Fibroblast of lung (primary cell): ENCODE data around the gene LDLRAD1. TPM values are rescaled to one million over a fixed set of nuclear protein-coding genes. Genes with fewer than 3 reads are reported as not detected.

Experiments
- DNase-seq, 2 donors: peaks; one replicate each; pipeline versions ENCODE4 v3.0.0 to v3.0.0-alpha.2; 2010; ENCODE audit warnings: low read depth in 2 of 2
- H2AFZ ChIP-seq: 2 replicates; pipeline ENCODE4 v1.5.1; 2012; ENCODE audit warnings: low read length, control low read depth, inconsistent platforms
- H3K27ac ChIP-seq: 2 replicates; pipeline ENCODE4 v1.5.1; 2011; ENCODE audit warnings: low read length, control low read depth; ENCODE audit not compliant: insufficient read depth
- H3K27me3 ChIP-seq: 2 replicates; pipeline ENCODE4 v1.5.1; 2011; ENCODE audit warnings: mild to moderate bottlenecking, low read length; ENCODE audit not compliant: control insufficient read depth, insufficient read depth
- H3K36me3 ChIP-seq: 2 replicates; pipeline ENCODE4 v1.5.1; 2011; ENCODE audit warnings: low read length; ENCODE audit not compliant: control insufficient read depth, insufficient read depth
- H3K4me1 ChIP-seq: 2 replicates; pipeline ENCODE4 v1.5.1; 2011; ENCODE audit warnings: low read length; ENCODE audit not compliant: control insufficient read depth, insufficient read depth; ENCODE audit errors: extremely low read depth
- H3K4me2 ChIP-seq: 2 replicates; pipeline ENCODE4 v1.5.1; 2011; ENCODE audit warnings: low read length, control low read depth; ENCODE audit not compliant: insufficient read depth; ENCODE audit errors: extremely low read depth
- H3K4me3 ChIP-seq, 4 experiments: fragments of 200-600 bp in 1 of 4; sonication (generic) in 1 of 4; replicated peaks in 1 of 4; 2 replicates each; pipeline ENCODE4 v1.5.1; 2011 to 2016; ENCODE audit warnings: low read length in 4 of 4, low read depth in 3 of 4, mild to moderate bottlenecking in 3 of 4, control low read depth in 2 of 4, inconsistent platforms in 1 of 4, mixed read lengths in 1 of 4; ENCODE audit not compliant: insufficient read depth in 1 of 4; ENCODE audit errors: control extremely low read depth in 1 of 4
- H3K79me2 ChIP-seq: 2 replicates; pipeline ENCODE4 v1.5.1; 2012; ENCODE audit warnings: mild to moderate bottlenecking, low read length, inconsistent platforms; ENCODE audit not compliant: control insufficient read depth, insufficient read depth
- H3K9ac ChIP-seq: 2 replicates; pipeline ENCODE4 v1.5.1; 2011; ENCODE audit warnings: mild to moderate bottlenecking, low read length, control low read depth; ENCODE audit not compliant: insufficient read depth
- H3K9me3 ChIP-seq: 2 replicates; pipeline ENCODE4 v1.5.1; 2012; ENCODE audit warnings: low read depth, low read length; ENCODE audit not compliant: control insufficient read depth, insufficient read depth
- H4K20me1 ChIP-seq: 2 replicates; pipeline ENCODE4 v1.5.1; 2011; ENCODE audit warnings: low read length; ENCODE audit not compliant: control insufficient read depth, insufficient read depth; ENCODE audit errors: extremely low read depth
- EZH2 ChIP-seq: IDR thresholded peaks from 2 replicates; pipeline ENCODE4 v1.5.1; 2012; ENCODE audit warnings: low read length, control low read depth, mild to moderate bottlenecking; ENCODE audit errors: missing control alignments
- polyA plus RNA-seq, 2 donors: library from polyadenylated mRNA; depleted of rRNA in 1 of 2; stranded (reverse) in 1 of 2; unstranded in 1 of 2; fragments of >200 nt; gene quantifications; 2 replicates each; pipeline ENCODE4 v1.2.1, GENCODE V29; 2011 to 2012; ENCODE audit warnings: missing spikeins in 1 of 2
- total RNA-seq: library from RNA; depleted of rRNA; stranded (reverse); fragments of >200 nt; gene quantifications from 2 replicates; pipeline ENCODE4 v1.2.1, GENCODE V29; 2014
- TF ChIP-seq, protein P1 (sequence below), 2 donors: IDR thresholded peaks in 1 of 2; conservative IDR thresholded peaks in 1 of 2; 1 replicate in 1 of 2; 2 replicates in 1 of 2; pipeline ENCODE4 v1.5.1; 2011 to 2012; ENCODE audit warnings: low read length in 2 of 2, control low read depth in 1 of 2, inconsistent platforms in 1 of 2, low read depth in 1 of 2, mild to moderate bottlenecking in 1 of 2

The LDLRAD1 gene
- total and polyA plus RNA-seq, 2 donors (not counting 1 experiment from before 2014, with no cell fraction given) = not detected

DNA sequence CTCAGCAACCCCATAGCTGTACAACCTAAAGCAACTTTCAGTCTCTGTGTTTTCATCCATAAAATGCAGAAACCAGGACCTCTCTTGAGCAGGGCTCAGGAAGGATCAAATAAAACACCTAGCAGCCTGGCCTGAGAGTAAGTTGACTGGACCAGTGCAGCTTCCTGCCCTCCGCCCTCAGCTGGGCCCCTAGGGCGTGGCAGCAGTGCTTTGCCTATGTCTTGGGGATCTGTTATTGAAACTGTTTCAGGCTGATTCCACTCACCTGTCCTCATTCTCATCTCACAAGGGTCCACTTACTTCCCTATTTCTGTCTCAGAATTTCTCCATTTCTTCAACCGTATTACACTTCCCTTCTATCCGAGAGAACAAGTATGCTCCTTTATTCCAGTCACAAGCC is 54.5 kb downstream of the LDLRAD1 start:
- no peaks in the 10 kb centered on the region for H4K20me1 ChIP-seq
- no peak overlapping the region for H3K4me3 ChIP-seq
- no peak overlapping the region for H3K27ac ChIP-seq
- H3K9ac ChIP-seq = no peak overlapping the region
- H3K4me2 ChIP-seq = no peak overlapping the region
- no peaks in the 10 kb centered on the region for H3K27me3 ChIP-seq
- no peaks in the 10 kb centered on the region for H3K4me1 ChIP-seq
- TF ChIP-seq, protein P1, sequence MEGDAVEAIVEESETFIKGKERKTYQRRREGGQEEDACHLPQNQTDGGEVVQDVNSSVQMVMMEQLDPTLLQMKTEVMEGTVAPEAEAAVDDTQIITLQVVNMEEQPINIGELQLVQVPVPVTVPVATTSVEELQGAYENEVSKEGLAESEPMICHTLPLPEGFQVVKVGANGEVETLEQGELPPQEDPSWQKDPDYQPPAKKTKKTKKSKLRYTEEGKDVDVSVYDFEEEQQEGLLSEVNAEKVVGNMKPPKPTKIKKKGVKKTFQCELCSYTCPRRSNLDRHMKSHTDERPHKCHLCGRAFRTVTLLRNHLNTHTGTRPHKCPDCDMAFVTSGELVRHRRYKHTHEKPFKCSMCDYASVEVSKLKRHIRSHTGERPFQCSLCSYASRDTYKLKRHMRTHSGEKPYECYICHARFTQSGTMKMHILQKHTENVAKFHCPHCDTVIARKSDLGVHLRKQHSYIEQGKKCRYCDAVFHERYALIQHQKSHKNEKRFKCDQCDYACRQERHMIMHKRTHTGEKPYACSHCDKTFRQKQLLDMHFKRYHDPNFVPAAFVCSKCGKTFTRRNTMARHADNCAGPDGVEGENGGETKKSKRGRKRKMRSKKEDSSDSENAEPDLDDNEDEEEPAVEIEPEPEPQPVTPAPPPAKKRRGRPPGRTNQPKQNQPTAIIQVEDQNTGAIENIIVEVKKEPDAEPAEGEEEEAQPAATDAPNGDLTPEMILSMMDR (conservative IDR thresholded peaks at IDR 0.05 in 1 of 2, IDR thresholded peaks at IDR 0.05 in 1 of 2; ENCODE audit: low read depth in 1 of 2, low read length in 2 of 2) = no peak
- no peak for TF ChIP-seq EZH2
- H3K79me2 ChIP-seq = no peaks in the 10 kb centered on the region
- no peak for DNase-seq
- H3K36me3 ChIP-seq = peaks cover 13% of the 10 kb centered on the region
- no peak overlapping the region for H2AFZ ChIP-seq
- H3K9me3 ChIP-seq = no peaks in the 10 kb centered on the region

DNA sequence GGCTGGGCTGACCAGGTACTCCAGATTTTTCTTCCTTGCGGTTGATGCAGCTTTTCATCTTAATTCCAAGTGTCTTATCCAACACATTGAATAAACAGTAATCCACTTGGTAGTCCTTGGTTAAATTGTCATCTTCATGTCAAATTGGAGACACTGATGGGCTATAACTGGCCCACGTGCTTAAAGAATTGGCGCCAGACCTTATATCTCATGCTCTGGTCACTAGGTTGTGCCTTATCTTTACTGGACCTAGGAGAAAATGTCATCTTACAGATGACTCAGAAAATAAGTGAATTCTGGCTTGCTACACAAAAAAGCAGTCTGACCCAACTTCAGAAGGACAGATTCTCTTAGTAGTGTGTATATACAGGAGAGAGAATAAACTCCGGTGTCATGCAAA is 55.6 kb downstream of the LDLRAD1 start:
- H4K20me1 ChIP-seq = no peaks in the 10 kb centered on the region
- no peak overlapping the region for H3K4me2 ChIP-seq
- H3K27me3 ChIP-seq = no peaks in the 10 kb centered on the region
- no peak overlapping the region for H3K9ac ChIP-seq
- TF ChIP-seq, protein P1 (conservative IDR thresholded peaks at IDR 0.05 in 1 of 2, IDR thresholded peaks at IDR 0.05 in 1 of 2; ENCODE audit: low read depth in 1 of 2, low read length in 2 of 2) = no peak
- TF ChIP-seq EZH2 = no peak
- H3K4me1 ChIP-seq = no peaks in the 10 kb centered on the region
- H3K4me3 ChIP-seq = no peak overlapping the region
- H2AFZ ChIP-seq = no peak overlapping the region
- no peaks in the 10 kb centered on the region for H3K9me3 ChIP-seq
- H3K27ac ChIP-seq = no peak overlapping the region
- DNase-seq = no peak
- H3K79me2 ChIP-seq = peaks cover 2% of the 10 kb centered on the region
- H3K36me3 ChIP-seq = peaks cover 16% of the 10 kb centered on the region

DNA sequence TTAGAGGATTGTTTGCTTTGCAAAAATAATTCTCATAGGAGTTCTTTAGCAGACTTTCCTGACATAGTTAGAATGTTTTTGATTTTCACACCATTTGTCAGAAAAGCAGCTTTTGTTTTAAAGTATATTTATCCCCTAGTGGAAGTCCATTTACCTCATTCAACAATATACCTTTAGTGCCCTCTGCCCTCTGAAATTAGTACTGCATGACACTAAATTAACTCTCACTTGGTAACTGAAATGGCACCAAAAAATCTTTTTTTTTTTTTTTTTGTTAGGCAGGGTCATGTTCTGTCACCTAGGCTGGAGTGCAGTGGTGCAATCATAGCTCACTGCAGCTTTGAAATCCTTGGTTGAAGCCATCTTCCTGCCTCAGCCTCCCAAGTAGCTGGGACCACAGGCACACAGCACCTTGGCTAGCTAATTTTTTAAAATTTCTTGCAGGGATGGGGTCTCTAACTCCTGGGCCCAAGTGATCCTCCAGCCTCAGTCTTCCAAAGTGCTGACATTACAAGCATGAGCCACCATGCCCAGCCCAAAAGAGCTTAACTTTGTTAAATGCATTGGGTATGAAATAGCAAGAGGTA is 58.2 kb downstream of the LDLRAD1 start:
- TF ChIP-seq, protein P1 (conservative IDR thresholded peaks at IDR 0.05 in 1 of 2, IDR thresholded peaks at IDR 0.05 in 1 of 2; ENCODE audit: low read depth in 1 of 2, low read length in 2 of 2) = peak; percentile 17 to 47
- TF ChIP-seq EZH2 = no peak

More for the DNA sequence above, 58.2 kb downstream of the LDLRAD1 start:
- Histone ChIP-seq H2AFZ (no peak overlapping the region), H3K4me3 (no peak overlapping the region), H3K27me3 (no peaks in the 10 kb centered on the region), H3K36me3 (peaks cover 13% of the 10 kb centered on the region), H3K4me2 (no peak overlapping the region), H4K20me1 (no peaks in the 10 kb centered on the region), H3K27ac (no peak overlapping the region), H3K9me3 (no peaks in the 10 kb centered on the region), H3K4me1 (peaks cover 7% of the 10 kb centered on the region), H3K9ac (no peak overlapping the region), H3K79me2 (peaks cover 2% of the 10 kb centered on the region)
- peak in 1 of 2 donors; percentile 35 for DNase-seq

Other genes with a start within 250 kb of the LDLRAD1 start
- 9.0 and 11.6 TPM in 2 replicates for gene NDC1, start 179.9 kb downstream of the LDLRAD1 start, total RNA-seq
- gene NDC1, start 179.9 kb downstream of the LDLRAD1 start, polyA plus RNA-seq = 14.3 and 27.1 TPM in 2 replicates
- 31.3 and 39.8 TPM in 2 replicates for gene YIPF1, start 128.4 kb downstream of the LDLRAD1 start, total RNA-seq
- 31.4 and 34.7 TPM in 2 replicates for gene YIPF1, start 128.4 kb downstream of the LDLRAD1 start, polyA plus RNA-seq
- not detected in 2 replicates for gene DIO1, start 124.0 kb downstream of the LDLRAD1 start, total RNA-seq
- gene DIO1, start 124.0 kb downstream of the LDLRAD1 start, polyA plus RNA-seq = not detected in 2 replicates
- 18.7 and 27.6 TPM in 2 replicates for gene IFT25, start 72.5 kb downstream of the LDLRAD1 start, total RNA-seq
- gene IFT25, start 72.5 kb downstream of the LDLRAD1 start, polyA plus RNA-seq = 37.6 and 40.4 TPM in 2 replicates
- 29.8 and 34.0 TPM in 2 replicates for gene LRRC42, start 71.8 kb downstream of the LDLRAD1 start, total RNA-seq
- gene LRRC42, start 71.8 kb downstream of the LDLRAD1 start, polyA plus RNA-seq = 40.5 and 50.2 TPM in 2 replicates
- gene TMEM59, start 35.0 kb upstream of the LDLRAD1 start, total RNA-seq = 217 and 431 TPM in 2 replicates
- gene TMEM59, start 35.0 kb upstream of the LDLRAD1 start, polyA plus RNA-seq = 337 and 480 TPM in 2 replicates
- 3.6 and 4.0 TPM in 2 replicates for gene TCEANC2, start 35.4 kb upstream of the LDLRAD1 start, total RNA-seq
- 3.0 and 3.6 TPM in 2 replicates for gene TCEANC2, start 35.4 kb upstream of the LDLRAD1 start, polyA plus RNA-seq
- not detected in 2 replicates for gene CDCP2, start 134.8 kb upstream of the LDLRAD1 start, total RNA-seq
- gene CDCP2, start 134.8 kb upstream of the LDLRAD1 start, polyA plus RNA-seq = not detected in 2 replicates
- 6.6 and 6.7 TPM in 2 replicates for gene CYB5RL, start 181.8 kb upstream of the LDLRAD1 start, total RNA-seq
- 4.1 and 5.0 TPM in 2 replicates for gene CYB5RL, start 181.8 kb upstream of the LDLRAD1 start, polyA plus RNA-seq
- 39.3 and 43.6 TPM in 2 replicates for gene MRPL37, start 182.0 kb upstream of the LDLRAD1 start, total RNA-seq
- 21.7 and 35.2 TPM in 2 replicates for gene MRPL37, start 182.0 kb upstream of the LDLRAD1 start, polyA plus RNA-seq